ENCODE data around the gene SSTR5. TPM values are rescaled to one million over a fixed set of nuclear protein-coding genes. Genes with fewer than 3 reads are reported as not detected.

The SSTR5 gene
- total and polyA plus RNA-seq, 4 experiments from 2014 or later, result not detected

GRCh38 chr16:1042049-1042744 is 30.4 kb upstream of the SSTR5 start:
- H3K27me3 ChIP-seq (ENCODE audit: insufficient read depth, low read length), result no peaks in the 10 kb centered on the region
- ChIA-PET POLR2A (ENCODE audit: partially characterized antibody) (no interaction called here), CTCF (ENCODE audit: partially characterized antibody) (interaction anchor here (2.4 to 2.9 kb wide), 2 partner anchors 13 to 15 kb away, joined by 6 to 11 read pairs; no protein-coding TSS in a partner anchor)
- H3K4me1 Mint-ChIP-seq, result peaks cover 0 to 3% (median 0%) of the 10 kb centered on the region in 4 donors
- intact Hi-C loops (cut with micrococcal nuclease), result no loop called here
- H3K4me3 Mint-ChIP-seq, result no peak overlapping the region
- peaks cover 0 to 7% (median 0%) of the 10 kb centered on the region in 8 donors for H3K9me3 Mint-ChIP-seq
- no peaks in the 10 kb centered on the region for H3K36me3 ChIP-seq (ENCODE audit: insufficient read depth, low read length)
- DNase-seq, result no peak
- no peaks in the 10 kb centered on the region for H3K9me3 ChIP-seq (ENCODE audit: control insufficient read depth in 1 of 2, low read length in 2 of 2)
- no peak overlapping the region for H3K27ac ChIP-seq (ENCODE audit: low read depth, low read length)
- H3K4me1 ChIP-seq (ENCODE audit: insufficient read depth, low read length), result no peaks in the 10 kb centered on the region
- no peak overlapping the region for H3K27ac Mint-ChIP-seq
- peaks cover 0 to 4% of the 10 kb centered on the region in 2 donors for H3K27me3 Mint-ChIP-seq
- H3K4me3 ChIP-seq (ENCODE audit: low read length in 2 of 2), result no peak overlapping the region
- no peaks in the 10 kb centered on the region for H3K36me3 Mint-ChIP-seq

DNA sequence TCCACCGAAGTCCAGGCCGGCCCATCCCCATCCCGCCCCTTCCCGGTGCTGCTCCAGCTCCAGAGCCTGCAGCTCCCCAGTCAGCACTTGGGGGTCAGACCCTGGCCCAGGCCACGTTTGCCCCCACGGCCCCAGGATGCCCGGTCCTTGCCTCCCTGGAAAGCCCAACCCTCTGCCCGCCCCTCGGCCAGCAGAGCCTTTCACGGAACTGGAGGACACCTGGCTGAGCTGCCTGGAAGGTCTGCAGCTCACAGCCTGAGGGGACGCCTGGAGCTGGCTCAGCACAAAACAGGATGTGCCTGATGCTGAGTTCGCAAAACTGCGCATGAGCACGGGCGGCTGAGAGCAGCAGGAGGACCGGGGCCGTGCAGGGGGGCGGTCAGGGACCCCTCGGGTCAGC is 29.7 kb upstream of the SSTR5 start:
- Histone ChIP-seq H3K9me3 (ENCODE audit: control insufficient read depth in 1 of 2, low read length in 2 of 2) (no peaks in the 10 kb centered on the region), H3K27me3 (ENCODE audit: insufficient read depth, low read length) (no peaks in the 10 kb centered on the region), H3K4me3 (ENCODE audit: low read length in 2 of 2) (no peak overlapping the region), H3K36me3 (ENCODE audit: insufficient read depth, low read length) (no peaks in the 10 kb centered on the region), H3K27ac (ENCODE audit: low read depth, low read length) (no peak overlapping the region), H3K4me1 (ENCODE audit: insufficient read depth, low read length) (no peaks in the 10 kb centered on the region)
- DNase-seq, result no peak
- ChIA-PET POLR2A (ENCODE audit: partially characterized antibody) (no interaction called here), CTCF (ENCODE audit: partially characterized antibody) (interaction anchor here (2.9 kb wide), 1 partner anchor 15 kb away, joined by 11 read pairs; no protein-coding TSS in a partner anchor)
- Mint-ChIP-seq H3K9me3 (peaks cover 0 to 7% (median 0%) of the 10 kb centered on the region in 8 donors), H3K4me1 (peaks cover 0 to 3% (median 0%) of the 10 kb centered on the region in 4 donors), H3K4me3 (no peak overlapping the region), H3K27me3 (peaks cover 0 to 4% of the 10 kb centered on the region in 2 donors), H3K36me3 (no peaks in the 10 kb centered on the region), H3K27ac (no peak overlapping the region)
- intact Hi-C loops (cut with micrococcal nuclease), result no loop called here

DNA sequence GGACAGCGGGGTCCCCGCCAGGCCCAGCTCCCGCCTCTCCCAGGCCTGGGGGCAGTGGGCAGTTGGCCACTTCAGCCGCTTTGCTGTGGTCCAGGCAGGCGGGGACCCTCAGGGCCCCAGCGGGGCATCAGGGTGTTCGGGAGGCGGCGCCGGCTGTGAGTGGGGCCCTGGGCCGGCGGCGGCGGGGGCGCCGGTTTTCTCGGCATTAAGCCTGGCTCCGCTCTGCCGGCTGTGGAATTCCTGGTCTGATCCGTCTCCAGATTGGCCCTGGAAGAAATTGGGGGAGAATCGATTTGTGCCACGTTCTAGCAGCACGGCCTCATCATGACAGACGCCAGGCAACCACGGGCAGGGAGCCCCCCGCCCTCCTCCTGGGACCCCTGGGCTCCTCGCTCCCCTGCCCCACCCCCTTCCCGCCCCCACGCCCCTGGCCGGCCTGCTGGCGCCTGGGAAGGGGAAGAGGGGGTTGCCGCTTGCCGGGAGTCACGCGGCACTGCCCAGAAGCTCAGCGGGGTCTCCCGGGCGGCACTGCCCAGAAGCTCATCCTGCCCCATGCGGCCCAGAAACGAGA is 28.6 kb upstream of the SSTR5 start:
- no peaks in the 10 kb centered on the region for H3K4me1 ChIP-seq (ENCODE audit: insufficient read depth, low read length)
- H3K36me3 ChIP-seq (ENCODE audit: insufficient read depth, low read length), result no peaks in the 10 kb centered on the region
- H3K4me3 ChIP-seq (ENCODE audit: low read length in 2 of 2), result no peak overlapping the region
- peaks cover 0 to 7% (median 0%) of the 10 kb centered on the region in 8 donors for H3K9me3 Mint-ChIP-seq
- intact Hi-C loops (cut with micrococcal nuclease), result no loop called here
- H3K4me1 Mint-ChIP-seq, result peaks cover 0 to 3% (median 0%) of the 10 kb centered on the region in 4 donors
- H3K27ac ChIP-seq (ENCODE audit: low read depth, low read length), result no peak overlapping the region
- H3K27ac Mint-ChIP-seq, result no peak overlapping the region
- no peaks in the 10 kb centered on the region for H3K27me3 ChIP-seq (ENCODE audit: insufficient read depth, low read length)
- no peak for DNase-seq
- no peak overlapping the region for H3K4me3 Mint-ChIP-seq
- ChIA-PET POLR2A (ENCODE audit: partially characterized antibody) (no interaction called here), CTCF (ENCODE audit: partially characterized antibody) (no interaction called here)
- no peaks in the 10 kb centered on the region for H3K9me3 ChIP-seq (ENCODE audit: control insufficient read depth in 1 of 2, low read length in 2 of 2)
- H3K27me3 Mint-ChIP-seq, result peaks cover 0 to 4% of the 10 kb centered on the region in 2 donors
- H3K36me3 Mint-ChIP-seq, result no peaks in the 10 kb centered on the region

DNA sequence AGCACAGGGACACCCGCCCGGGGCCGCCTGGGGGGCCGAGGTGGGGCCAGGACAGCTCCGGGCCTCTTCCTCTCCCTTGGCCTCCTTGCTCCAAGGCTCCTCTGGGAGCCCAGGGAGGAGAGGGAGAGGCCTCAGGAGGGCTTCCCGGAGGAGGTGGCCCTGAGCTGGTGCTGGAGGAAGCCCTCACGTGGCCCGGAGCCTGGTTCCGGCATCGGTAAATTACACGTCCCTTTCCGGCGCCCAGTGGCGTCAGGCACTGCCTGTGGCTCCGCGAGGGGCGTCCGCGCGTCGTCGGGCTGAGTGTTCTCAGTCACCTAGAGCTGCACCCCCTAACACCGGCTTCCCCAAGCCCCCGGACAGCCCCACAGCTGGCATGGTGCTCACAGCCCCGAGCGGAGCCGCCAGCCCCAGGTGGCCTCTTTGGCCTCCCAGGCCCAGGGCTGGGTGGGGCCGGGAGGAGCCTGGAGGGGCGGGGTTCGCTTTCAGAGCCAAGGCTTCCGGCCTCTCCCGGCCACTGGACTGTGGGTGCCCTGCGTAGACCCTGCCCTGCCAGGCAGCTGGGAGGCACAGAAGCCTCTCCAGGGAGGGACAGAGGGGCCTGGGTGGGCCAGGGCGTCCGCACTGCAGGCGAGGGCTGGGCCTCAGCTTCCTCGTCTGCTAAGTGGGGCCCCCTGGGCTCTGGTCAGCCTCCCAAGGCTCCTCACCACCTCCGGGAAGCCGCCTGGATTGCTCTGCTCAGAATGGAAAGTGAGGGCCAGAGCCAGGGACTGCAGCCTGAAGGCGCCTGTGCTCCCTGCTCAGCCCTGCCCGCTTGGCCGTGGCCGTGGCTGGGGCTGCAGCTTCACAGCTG is 27.9 kb upstream of the SSTR5 start:
- H3K4me1 Mint-ChIP-seq, result peaks cover 0 to 3% (median 0%) of the 10 kb centered on the region in 4 donors
- no peak overlapping the region for H3K27ac ChIP-seq (ENCODE audit: low read depth, low read length)
- no peaks in the 10 kb centered on the region for H3K36me3 Mint-ChIP-seq
- intact Hi-C loops (cut with micrococcal nuclease), result no loop called here
- H3K27me3 ChIP-seq (ENCODE audit: insufficient read depth, low read length), result no peaks in the 10 kb centered on the region
- H3K9me3 Mint-ChIP-seq, result peaks cover 0 to 7% (median 0%) of the 10 kb centered on the region in 8 donors
- no peak for DNase-seq
- ChIA-PET CTCF (ENCODE audit: partially characterized antibody) (interaction anchor here (1.3 kb wide), 1 partner anchor 11 kb away, joined by 3 read pairs; no protein-coding TSS in a partner anchor), POLR2A (ENCODE audit: partially characterized antibody) (no interaction called here)
- H3K4me3 ChIP-seq (ENCODE audit: low read length in 2 of 2), result no peak overlapping the region
- no peaks in the 10 kb centered on the region for H3K4me1 ChIP-seq (ENCODE audit: insufficient read depth, low read length)
- no peaks in the 10 kb centered on the region for H3K36me3 ChIP-seq (ENCODE audit: insufficient read depth, low read length)
- H3K27ac Mint-ChIP-seq, result no peak overlapping the region
- H3K27me3 Mint-ChIP-seq, result peaks cover 0 to 4% of the 10 kb centered on the region in 2 donors
- H3K4me3 Mint-ChIP-seq, result no peak overlapping the region
- H3K9me3 ChIP-seq (ENCODE audit: control insufficient read depth in 1 of 2, low read length in 2 of 2), result no peaks in the 10 kb centered on the region

DNA sequence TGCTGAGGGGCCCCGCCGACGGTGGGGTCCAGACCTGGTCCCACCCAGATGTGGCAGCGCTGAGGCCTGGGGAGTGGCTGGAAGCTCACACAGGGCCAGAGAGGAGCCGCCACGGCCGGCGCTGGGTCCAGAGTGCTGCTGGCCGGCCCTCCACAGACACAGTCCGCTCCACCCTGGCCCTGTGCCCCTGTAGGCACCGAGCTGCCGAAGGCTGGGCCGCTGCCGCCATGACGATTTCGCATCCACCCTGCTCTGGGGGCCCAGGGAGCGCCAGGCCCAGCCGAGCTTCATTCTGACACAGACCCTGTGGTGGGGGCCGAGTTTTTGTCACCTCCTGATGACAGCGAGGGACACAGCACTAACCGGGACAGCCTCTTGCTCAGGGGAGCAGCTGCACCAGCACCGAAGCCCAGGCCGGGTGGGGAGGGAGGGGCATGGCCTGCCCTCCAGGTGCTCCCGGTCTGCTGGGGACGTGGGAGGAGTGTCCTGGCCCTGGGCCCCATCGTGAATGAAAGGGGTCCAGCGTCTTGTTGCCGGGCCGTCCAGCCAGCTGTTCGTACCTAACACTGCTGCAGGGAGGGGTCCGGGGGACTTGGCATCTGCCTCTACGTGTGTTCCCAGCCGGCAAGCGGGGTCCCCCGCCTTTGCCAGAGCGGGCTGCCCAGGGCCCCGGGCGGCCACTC is 27.1 kb upstream of the SSTR5 start:
- Histone ChIP-seq H3K27ac (ENCODE audit: low read depth, low read length) (no peak overlapping the region), H3K9me3 (ENCODE audit: control insufficient read depth in 1 of 2, low read length in 2 of 2) (no peaks in the 10 kb centered on the region), H3K4me1 (ENCODE audit: insufficient read depth, low read length) (no peaks in the 10 kb centered on the region), H3K27me3 (ENCODE audit: insufficient read depth, low read length) (no peaks in the 10 kb centered on the region), H3K4me3 (ENCODE audit: low read length in 2 of 2) (no peak overlapping the region), H3K36me3 (ENCODE audit: insufficient read depth, low read length) (no peaks in the 10 kb centered on the region)
- Mint-ChIP-seq H3K9me3 (peaks cover 0 to 7% (median 0%) of the 10 kb centered on the region in 8 donors), H3K27ac (no peak overlapping the region), H3K36me3 (no peaks in the 10 kb centered on the region), H3K4me3 (no peak overlapping the region), H3K4me1 (peaks cover 0 to 3% (median 0%) of the 10 kb centered on the region in 4 donors), H3K27me3 (peaks cover 0 to 4% of the 10 kb centered on the region in 2 donors)
- ChIA-PET POLR2A (ENCODE audit: partially characterized antibody) (no interaction called here), CTCF (ENCODE audit: partially characterized antibody) (interaction anchor here (1.3 kb wide), 1 partner anchor 10 kb away, joined by 3 read pairs; no protein-coding TSS in a partner anchor)
- DNase-seq, result no peak
- intact Hi-C loops (cut with micrococcal nuclease), result no loop called here

DNA sequence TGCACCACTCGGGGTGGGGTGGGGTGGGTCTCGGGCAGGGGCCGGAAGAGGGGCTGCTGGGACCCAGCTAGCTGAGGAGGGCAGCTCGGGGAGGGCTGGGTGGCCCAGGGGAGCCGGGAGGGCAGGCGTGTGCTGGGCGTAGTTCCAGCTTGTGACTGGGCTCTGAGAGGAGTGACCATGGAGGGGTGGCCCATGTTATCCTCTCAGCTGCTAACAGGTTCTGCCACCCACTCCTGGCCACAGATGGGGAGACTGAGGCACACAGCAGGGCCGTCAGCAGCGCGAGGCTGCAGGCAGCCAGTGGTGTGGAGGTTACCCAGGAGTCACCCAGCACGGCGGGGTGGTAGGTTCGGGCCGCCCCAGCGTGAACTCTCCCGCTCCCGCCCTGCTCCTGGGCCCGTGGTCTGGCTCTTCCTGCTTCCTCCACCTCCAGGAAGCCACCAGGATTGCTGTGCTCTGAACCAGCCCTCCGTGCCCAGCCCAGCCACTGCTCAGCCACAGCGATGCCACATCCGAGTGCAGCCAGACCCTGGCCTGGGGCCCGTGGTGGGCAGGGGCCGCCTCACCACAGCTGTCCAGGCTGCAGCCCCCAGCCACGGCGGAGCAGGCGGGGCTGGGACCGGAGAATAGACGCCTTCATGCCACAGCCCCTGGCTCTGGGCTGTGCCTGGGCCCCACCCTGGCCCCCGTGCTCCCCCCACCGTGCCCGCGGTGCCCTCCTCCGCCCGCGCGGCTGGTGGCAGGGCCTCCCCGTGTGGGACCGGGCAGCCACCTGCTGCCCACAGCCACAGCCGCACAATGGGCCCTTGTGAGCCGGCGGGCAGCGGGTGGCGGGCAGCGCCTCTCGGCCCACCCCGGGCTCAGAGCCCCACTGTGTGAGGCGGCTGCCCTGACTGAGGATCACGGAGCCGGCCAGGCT is 26.3 kb upstream of the SSTR5 start:
- no peaks in the 10 kb centered on the region for H3K4me1 ChIP-seq (ENCODE audit: insufficient read depth, low read length)
- H3K27ac ChIP-seq (ENCODE audit: low read depth, low read length), result no peak overlapping the region
- ChIA-PET POLR2A (ENCODE audit: partially characterized antibody) (no interaction called here), CTCF (ENCODE audit: partially characterized antibody) (interaction anchor here (1.3 kb wide), 1 partner anchor 9 kb away, joined by 3 read pairs; no protein-coding TSS in a partner anchor)
- H3K27ac Mint-ChIP-seq, result no peak overlapping the region
- no peak overlapping the region for H3K4me3 Mint-ChIP-seq
- no peaks in the 10 kb centered on the region for H3K36me3 Mint-ChIP-seq
- H3K36me3 ChIP-seq (ENCODE audit: insufficient read depth, low read length), result no peaks in the 10 kb centered on the region
- DNase-seq, result no peak
- peaks cover 0 to 7% (median 0%) of the 10 kb centered on the region in 8 donors for H3K9me3 Mint-ChIP-seq
- no peak overlapping the region for H3K4me3 ChIP-seq (ENCODE audit: low read length in 2 of 2)
- intact Hi-C loops (cut with micrococcal nuclease), result no loop called here
- H3K4me1 Mint-ChIP-seq, result peaks cover 0 to 3% (median 0%) of the 10 kb centered on the region in 4 donors
- no peaks in the 10 kb centered on the region for H3K27me3 ChIP-seq (ENCODE audit: insufficient read depth, low read length)
- peaks cover 0 to 4% of the 10 kb centered on the region in 2 donors for H3K27me3 Mint-ChIP-seq
- H3K9me3 ChIP-seq (ENCODE audit: control insufficient read depth in 1 of 2, low read length in 2 of 2), result no peaks in the 10 kb centered on the region

All from CD4-positive, alpha-beta memory T cell (primary cell).